H1 (cell line): ENCODE results near the gene PPBP. TPM values are rescaled to one million over a fixed set of nuclear protein-coding genes. Genes with fewer than 3 reads are reported as not detected.
A peak's percentile ranks its signal among the peaks of the same experiment; 100 is the strongest.

Source experiments
- CTCF ChIA-PET: fragments of 300-600 bp; sonication (Branson Sonifier 250); formaldehyde crosslinking; loops from one replicate; lab custom pipeline; 2021; ENCODE audit not compliant: partially characterized antibody; lab: Charles Lee
- POLR2A ChIA-PET: fragments of 300-600 bp; sonication (Branson Sonifier 250); formaldehyde crosslinking; loops from one replicate; lab custom pipeline; 2021; ENCODE audit warnings: inconsistent platforms; ENCODE audit not compliant: partially characterized antibody; lab: Charles Lee
- DNase-seq, 2 experiments: peaks; one replicate each; pipeline versions ENCODE4 v3.0.0 to v3.0.0-alpha.2; 2010 to 2022; ENCODE audit warnings: low spot score in 2 of 2, low read depth in 1 of 2, mixed read lengths in 1 of 2
- FAIRE-seq: peaks from 2 replicates; lab custom pipeline; 2011; peaks lifted over from hg19 to GRCh38; lab: Jason Lieb, UNC
- H2AFZ ChIP-seq: 2 replicates; pipeline ENCODE4 v1.8.1; 2012; ENCODE audit warnings: low read length, inconsistent platforms
- H2AK5ac ChIP-seq: 2 replicates; pipeline ENCODE4 v1.6.1; 2013; ENCODE audit warnings: low read depth, low read length
- H2BK120ac ChIP-seq: replicated peaks from 2 replicates; pipeline ENCODE3; 2013; ENCODE audit warnings: low read depth, low read length, inconsistent platforms
- H2BK12ac ChIP-seq: 2 replicates; pipeline ENCODE4 v1.6.1; 2013; ENCODE audit warnings: low read depth, low read length
- H2BK15ac ChIP-seq: 2 replicates; pipeline ENCODE4 v1.6.1; 2013; ENCODE audit warnings: low read length
- H2BK20ac ChIP-seq: 2 replicates; pipeline ENCODE4 v1.6.1; 2013; ENCODE audit warnings: low read length
- H2BK5ac ChIP-seq: 2 replicates; pipeline ENCODE4 v1.6.1; 2013; ENCODE audit warnings: low read depth, low read length
- H3K14ac ChIP-seq: 2 replicates; pipeline ENCODE4 v1.6.1; 2013; ENCODE audit warnings: inconsistent platforms; ENCODE audit not compliant: insufficient read length
- H3K18ac ChIP-seq: 2 replicates; pipeline ENCODE4 v1.6.1; 2013; ENCODE audit warnings: low read length; ENCODE audit errors: extremely low read depth
- H3K23ac ChIP-seq: 2 replicates; pipeline ENCODE4 v1.6.1; 2013; ENCODE audit warnings: inconsistent platforms; ENCODE audit not compliant: insufficient read length
- H3K23me2 ChIP-seq: 2 replicates; pipeline ENCODE4 v1.6.1; 2013; ENCODE audit warnings: low read depth, low read length
- H3K27ac ChIP-seq: 2 replicates; pipeline ENCODE4 v1.6.1; 2011; ENCODE audit warnings: low read depth, low read length, inconsistent platforms
- H3K27me3 ChIP-seq, 4 experiments: replicated peaks in 1 of 4; 1 replicate in 1 of 4; 2 replicates in 3 of 4; pipeline versions ENCODE4 v1.6.1 to v1.8.1; 2011 to 2013; ENCODE audit warnings: low read length in 3 of 4, mild to moderate bottlenecking in 3 of 4, inconsistent platforms in 2 of 4, mixed read lengths in 2 of 4, moderate library complexity in 1 of 4; ENCODE audit not compliant: control insufficient read depth in 3 of 4, insufficient read depth in 3 of 4; ENCODE audit errors: extremely low read depth in 1 of 4
- H3K36me3 ChIP-seq, 4 experiments: 2 replicates each; pipeline versions ENCODE4 v1.6.1 to v1.8.1; 2011 to 2013; ENCODE audit warnings: mild to moderate bottlenecking in 4 of 4, low read length in 3 of 4, moderate library complexity in 2 of 4, control low read depth in 1 of 4, inconsistent platforms in 1 of 4; ENCODE audit not compliant: insufficient read depth in 4 of 4, control insufficient read depth in 2 of 4
- H3K4ac ChIP-seq: replicated peaks from 2 replicates; pipeline ENCODE3; 2013; ENCODE audit warnings: low read length, low read depth, mixed read lengths, inconsistent platforms; ENCODE audit not compliant: insufficient read length
- H3K4me1 ChIP-seq, 4 experiments: replicated peaks in 1 of 4; 1 replicate in 1 of 4; 2 replicates in 3 of 4; pipeline versions ENCODE4 v1.6.1 to v1.8.1; 2011 to 2013; ENCODE audit warnings: low read length in 3 of 4, inconsistent platforms in 2 of 4, mixed read lengths in 1 of 4; ENCODE audit not compliant: insufficient read depth in 4 of 4, control insufficient read depth in 3 of 4
- H3K4me2 ChIP-seq, 2 experiments: 2 replicates each; pipeline versions ENCODE4 v1.6.1 to v1.8.1; 2011 to 2013; ENCODE audit warnings: low read depth in 2 of 2, low read length in 2 of 2, control low read depth in 1 of 2, inconsistent platforms in 1 of 2, mild to moderate bottlenecking in 1 of 2; ENCODE audit not compliant: insufficient read depth in 1 of 2
- H3K4me3 ChIP-seq, 4 experiments: fragments of 200-600, 300-600 bp in 1 of 4; sonication (generic), shearing (Covaris generic), sonication (Bioruptor Twin) in 1 of 4; 2 replicates each; pipeline versions ENCODE4 v1.5.1 to v1.8.1; 2011 to 2016; ENCODE audit warnings: low read length in 4 of 4, low read depth in 3 of 4, control low read depth in 2 of 4, inconsistent platforms in 2 of 4, mild to moderate bottlenecking in 2 of 4, mixed read lengths in 1 of 4, moderate library complexity in 1 of 4; ENCODE audit not compliant: insufficient read depth in 2 of 4; ENCODE audit errors: extremely low read depth in 1 of 4
- H3K56ac ChIP-seq: replicated peaks from 2 replicates; pipeline ENCODE3; 2013; ENCODE audit warnings: low read depth, mild to moderate bottlenecking, mixed read lengths, low read length, inconsistent platforms; ENCODE audit not compliant: insufficient read length
- H3K79me1 ChIP-seq: 2 replicates; pipeline ENCODE4 v1.6.1; 2013; ENCODE audit warnings: low read depth, low read length, control low read depth
- H3K79me2 ChIP-seq, 2 experiments: 2 replicates each; pipeline versions ENCODE4 v1.6.1 to v1.8.1; 2012 to 2013; ENCODE audit warnings: low read length in 2 of 2, mild to moderate bottlenecking in 2 of 2, inconsistent platforms in 1 of 2; ENCODE audit not compliant: insufficient read depth in 2 of 2, control insufficient read depth in 1 of 2
- H3K9ac ChIP-seq, 4 experiments: replicated peaks in 1 of 4; 1 replicate in 1 of 4; 2 replicates in 3 of 4; pipeline versions ENCODE4 v1.6.1 to v1.8.1; 2011 to 2013; ENCODE audit warnings: low read depth in 3 of 4, low read length in 3 of 4, control low read depth in 2 of 4, mild to moderate bottlenecking in 2 of 4, moderate library complexity in 2 of 4, inconsistent platforms in 1 of 4; ENCODE audit errors: extremely low read depth in 1 of 4
- H3K9me3 ChIP-seq, 2 experiments: 2 replicates each; pipeline versions ENCODE4 v1.6.1 to v1.8.1; 2012 to 2013; ENCODE audit warnings: mild to moderate bottlenecking in 2 of 2, moderate library complexity in 2 of 2, control low read depth in 1 of 2, inconsistent platforms in 1 of 2, low read depth in 1 of 2, low read length in 1 of 2, mixed read lengths in 1 of 2; ENCODE audit not compliant: insufficient read depth in 2 of 2
- H4K20me1 ChIP-seq, 2 experiments: replicated peaks in 1 of 2; 2 replicates each; pipeline versions ENCODE3 to v1.8.1; 2011 to 2013; ENCODE audit warnings: inconsistent platforms in 2 of 2, low read length in 2 of 2, mild to moderate bottlenecking in 1 of 2; ENCODE audit not compliant: insufficient read depth in 2 of 2, control insufficient read depth in 1 of 2
- H4K5ac ChIP-seq: 2 replicates; pipeline ENCODE4 v1.6.1; 2013; ENCODE audit warnings: low read length, low read depth, mixed read lengths, inconsistent platforms; ENCODE audit not compliant: insufficient read length
- H4K8ac ChIP-seq: 2 replicates; pipeline ENCODE4 v1.8.0; 2013; ENCODE audit warnings: mild to moderate bottlenecking, moderate library complexity, low read length, inconsistent platforms; ENCODE audit not compliant: insufficient read depth; ENCODE audit errors: extremely low read depth
- H4K91ac ChIP-seq: replicated peaks from 2 replicates; pipeline ENCODE3; 2013; ENCODE audit warnings: low read length, mixed read lengths, inconsistent platforms; ENCODE audit not compliant: insufficient read length
- ATF3 ChIP-seq: IDR thresholded peaks from 2 replicates; pipeline ENCODE4 v1.6.1; 2011; ENCODE audit warnings: low read depth, mild to moderate bottlenecking, low read length; ENCODE audit not compliant: insufficient read depth
- PHF8 ChIP-seq: fragments of 200-600 bp; sonication (generic); conservative IDR thresholded peaks from 2 replicates; pipeline ENCODE4 v1.7.1; 2012; ENCODE audit warnings: low read depth, mild to moderate bottlenecking, inconsistent platforms, low read length, moderate library complexity
- POLR2A ChIP-seq, 2 experiments: IDR thresholded peaks; 1 replicate in 1 of 2; 2 replicates in 1 of 2; pipeline ENCODE4 v1.6.1; 2011; ENCODE audit warnings: low read depth in 2 of 2, low read length in 2 of 2, mild to moderate bottlenecking in 2 of 2; ENCODE audit errors: control extremely low read depth in 1 of 2
- SIRT6 ChIP-seq: IDR thresholded peaks from one replicate; pipeline ENCODE4 v1.7.1; 2012; ENCODE audit warnings: low read length, inconsistent platforms
- SP1 ChIP-seq: IDR thresholded peaks from 2 replicates; pipeline ENCODE4 v1.6.1; 2011; ENCODE audit warnings: low read depth, low read length
- SRF ChIP-seq: IDR thresholded peaks from 2 replicates; pipeline ENCODE4 v1.6.1; 2011; ENCODE audit warnings: mild to moderate bottlenecking, low read depth, low read length, moderate library complexity
- TAF1 ChIP-seq: IDR thresholded peaks from 2 replicates; pipeline ENCODE4 v1.6.1; 2011; ENCODE audit warnings: mild to moderate bottlenecking, low read depth, low read length
- WGBS, 2 experiments: shearing (Covaris generic) in 1 of 2; methylation state at CpG; one replicate each; pipeline versions ENCODE4 v1.1.6 to v1.1.7; 2013 to 2015; ENCODE audit warnings: low lambda C conversion rate in 2 of 2, mixed read lengths in 2 of 2, inconsistent platforms in 1 of 2, low coverage in 1 of 2, missing lambda C conversion rate in 1 of 2; ENCODE audit not compliant: insufficient replicate concordance in 2 of 2, insufficient coverage in 1 of 2, insufficient read length in 1 of 2; ENCODE audit errors: extremely low coverage in 1 of 2, missing lambda C conversion rate in 1 of 2; 5-methylcytosine and 5-hydroxymethylcytosine counted together
- polyA plus RNA-seq, 7 experiments: library from polyadenylated mRNA; depleted of rRNA in 3 of 7; stranded (reverse) in 5 of 7; unstranded in 2 of 7; fragments of >200 nt in 5 of 7; fragments of 200-250 nt in 2 of 7; gene quantifications; 1 replicate in 5 of 7; 2 replicates in 1 of 7; 4 replicates in 1 of 7; pipeline versions ENCODE4 v1.2.1 to v1.2.3, GENCODE V29; 2011 to 2013; ENCODE audit warnings: missing spikeins in 2 of 7, mixed read lengths in 2 of 7
- total RNA-seq: library from RNA; stranded (reverse); fragmentation: NEBNext Ultra II Directional; extraction: Animal tissue kit (Norgen Biotek cat#: 25700); gene quantifications from 2 replicates; pipeline ENCODE4 v1.2.1, GENCODE V29; 2021

Gene PPBP
- total and polyA plus RNA-seq, 2 of the 8 experiments (the other 6 are each of a cell fraction or from before 2014, with no cell fraction given) = 0.18 to 0.43 TPM

DNA sequence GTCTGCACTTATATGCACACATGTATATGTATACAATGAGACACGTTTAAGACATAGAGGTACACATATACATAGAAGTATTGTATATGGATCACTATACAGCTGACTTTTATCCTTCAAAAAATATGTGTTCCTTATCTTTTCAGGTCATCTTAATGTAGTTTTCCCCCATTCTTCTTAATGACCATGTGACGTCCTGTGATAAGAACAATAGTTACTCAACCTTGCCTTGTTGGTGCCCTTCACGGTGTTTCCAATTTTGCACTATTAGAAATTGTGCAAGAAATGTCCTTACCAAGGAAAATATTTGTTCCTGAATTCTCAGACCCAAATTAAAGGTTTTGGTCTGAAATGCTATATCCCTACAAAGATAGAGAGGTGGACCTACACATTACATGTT, 1.0 kb upstream of the PPBP start:
- Histone ChIP-seq H3K9ac (no peak overlapping the region), H3K36me3 (no peaks in the 10 kb centered on the region; a peak in 1 of 8 replicates), H2AK5ac (no peak overlapping the region), H3K56ac (no peak overlapping the region), H3K27me3 (no peaks in the 10 kb centered on the region), H3K9me3 (no peaks in the 10 kb centered on the region), H3K4me3 (no peak overlapping the region), H3K4me1 (peaks cover 0 to 9% (median 3%) of the 10 kb centered on the region in 4 experiments; a peak in 3 of 7 replicates), H3K23me2 (no peaks in the 10 kb centered on the region), H2BK20ac (no peak overlapping the region), H4K8ac (no peak overlapping the region)
- FAIRE-seq = no peak
- TF ChIP-seq ATF3 = no peak
- no peak for TF ChIP-seq PHF8
- TF ChIP-seq SIRT6 = no peak
- TF ChIP-seq POLR2A (IDR thresholded peaks at IDR 0.05; ENCODE audit: control extremely low read depth in 1 of 2, low read depth in 2 of 2, low read length in 2 of 2) = no peak
- no peak for TF ChIP-seq SRF
- no peak for TF ChIP-seq SP1
- TF ChIP-seq TAF1 = no peak
- TF ChIP-seq, all 59 proteins: peak for 0
- Histone ChIP-seq H3K79me2 (no peaks in the 10 kb centered on the region), H2BK12ac (no peak overlapping the region), H2BK15ac (no peak overlapping the region), H3K27ac (no peak overlapping the region), H2AFZ (no peak overlapping the region), H2BK5ac (no peak overlapping the region; the same call in 1 of the 2 replicates), H3K4me2 (no peak overlapping the region), H3K4ac (no peak overlapping the region), H4K5ac (no peak overlapping the region), H4K91ac (no peak overlapping the region), H3K18ac (no peak overlapping the region), H2BK120ac (peak overlapping the region; percentile 69), H3K14ac (no peak overlapping the region), H4K20me1 (no peaks in the 10 kb centered on the region), H3K79me1 (no peaks in the 10 kb centered on the region), H3K23ac (no peak overlapping the region)
- ChIA-PET POLR2A (interaction anchor here (0.9 kb wide), 1 partner anchor 110 kb away, joined by 3 read pairs; the partner anchor contains the start of gene CXCL2), CTCF (no interaction called here)
- DNase-seq = no peak
- WGBS, 2 experiments = 91% methylated on average over 3 of the region's 3 CpGs; no CpG with 5 or more reads in 1 of the 2 experiments
